GM18873 (cell line): ENCODE measurements around the gene HOXC6.

Experiments
- ATAC-seq: cut with Tn5 transposase; IDR thresholded peaks from one replicate; pipeline ENCODE4 v1.9.1; 2021; ENCODE audit warnings: mild to moderate bottlenecking, moderate library complexity, moderate number of reproducible peaks; ENCODE audit not compliant: unreplicated experiment, low FRiP score

The HOXC6 gene

GRCh38 chr12:54025499-54026405 lies 2.5 kb upstream of the HOXC6 start:
- ATAC-seq = no peak

- no peak for ATAC-seq
Observed at GRCh38 chr12:54026640-54027441, 1.4 kb upstream of the HOXC6 start.

- ATAC-seq = no peak
Observed at GRCh38 chr12:54027442-54027786, 826 bp upstream of the HOXC6 start.

- ATAC-seq = no peak
Observed at GRCh38 chr12:54029529-54030441, 1.5 kb downstream of the HOXC6 start.

DNA sequence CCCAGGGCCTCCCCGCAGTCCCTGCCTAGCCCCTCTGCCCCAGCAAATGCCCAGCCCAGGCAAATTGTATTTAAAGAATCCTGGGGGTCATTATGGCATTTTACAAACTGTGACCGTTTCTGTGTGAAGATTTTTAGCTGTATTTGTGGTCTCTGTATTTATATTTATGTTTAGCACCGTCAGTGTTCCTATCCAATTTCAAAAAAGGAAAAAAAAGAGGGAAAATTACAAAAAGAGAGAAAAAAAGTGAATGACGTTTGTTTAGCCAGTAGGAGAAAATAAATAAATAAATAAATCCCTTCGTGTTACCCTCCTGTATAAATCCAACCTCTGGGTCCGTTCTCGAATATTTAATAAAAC lies 2.2 kb downstream of the HOXC6 start:
- no peak for ATAC-seq

GRCh38 chr12:54030889-54031471 lies 2.7 kb downstream of the HOXC6 start:
- no peak for ATAC-seq

GRCh38 chr12:54031480-54031879 lies 3.2 kb downstream of the HOXC6 start:
- no peak for ATAC-seq

DNA sequence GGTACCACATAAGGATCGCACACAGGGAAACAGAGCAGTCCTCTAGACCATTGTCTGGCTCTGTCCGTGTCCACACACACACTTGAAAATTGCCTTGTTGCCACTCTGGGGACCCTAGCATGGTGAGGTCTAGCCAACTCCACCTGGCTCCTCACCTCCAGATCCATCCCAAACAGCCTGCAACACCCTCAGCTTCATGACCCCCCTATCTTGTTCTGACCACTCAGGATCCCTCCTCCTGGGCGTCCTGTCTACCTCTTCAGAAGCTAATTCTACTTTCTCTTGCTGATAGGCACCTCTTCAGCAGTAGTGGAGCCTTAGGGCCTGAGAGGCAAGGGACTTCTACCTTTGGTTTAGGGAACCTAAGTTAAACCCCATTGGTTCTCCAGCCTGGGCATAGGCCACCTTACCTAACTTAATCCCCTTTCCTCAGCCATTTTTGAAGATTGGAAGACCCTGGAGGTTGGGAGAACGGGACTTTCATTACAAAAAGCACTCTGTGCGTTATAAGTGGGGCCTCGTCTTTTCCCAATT lies 3.9 kb downstream of the HOXC6 start:
- ATAC-seq = no peak

GRCh38 chr12:54032627-54033100 lies 4.4 kb downstream of the HOXC6 start, which contains the start of gene HOXC5:
TSS of gene HOXC5 (plus strand) at chr12:54033050. CDS start at chr12:54033123, 73 bp downstream.
- ATAC-seq = no peak

GRCh38 chr12:54033106-54033979 lies 5.1 kb downstream of the HOXC6 start:
- no peak for ATAC-seq

DNA sequence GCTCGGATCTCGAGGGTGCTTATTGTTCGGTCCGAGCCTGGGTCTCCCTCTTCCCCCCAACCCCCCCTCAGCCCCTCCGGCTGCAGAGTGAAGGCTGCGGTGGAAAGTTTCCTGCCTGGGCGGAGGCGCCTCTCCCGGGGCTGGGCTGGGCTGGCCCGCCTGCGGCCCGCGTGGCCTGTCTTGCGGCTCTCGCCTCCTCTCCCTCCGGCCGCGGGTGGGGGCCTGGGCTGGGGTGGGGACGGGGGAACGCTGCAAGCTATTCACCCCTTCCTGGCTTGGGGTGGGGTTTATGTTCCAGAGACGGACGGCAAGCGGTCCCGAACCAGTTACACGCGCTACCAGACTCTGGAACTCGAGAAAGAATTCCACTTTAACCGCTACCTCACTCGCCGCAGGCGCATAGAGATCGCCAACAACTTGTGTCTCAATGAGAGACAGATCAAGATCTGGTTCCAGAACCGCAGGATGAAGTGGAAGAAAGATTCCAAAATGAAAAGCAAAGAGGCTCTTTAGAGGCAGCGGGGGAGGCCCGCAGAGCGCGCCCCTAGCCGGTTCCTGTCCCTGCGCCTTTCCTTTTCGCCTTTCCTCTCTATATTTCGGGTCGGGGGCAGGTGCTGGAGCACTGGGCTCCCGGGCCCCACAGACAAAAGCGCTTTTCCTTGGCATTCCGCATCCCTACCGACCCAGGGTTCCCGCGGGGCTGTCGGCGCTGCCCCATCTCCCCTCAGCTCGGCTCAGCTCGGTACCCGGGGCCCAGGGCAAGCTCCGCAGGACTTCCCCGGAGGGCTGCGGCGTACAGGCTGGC lies 5.9 kb downstream of the HOXC6 start:
- ATAC-seq = no peak

GRCh38 chr12:54034785-54035310 lies 6.6 kb downstream of the HOXC6 start:
- ATAC-seq = no peak

GRCh38 chr12:54035568-54036264 lies 7.5 kb downstream of the HOXC6 start:
- ATAC-seq = no peak

GRCh38 chr12:54036620-54037359 lies 8.6 kb downstream of the HOXC6 start:
- ATAC-seq = no peak

DNA sequence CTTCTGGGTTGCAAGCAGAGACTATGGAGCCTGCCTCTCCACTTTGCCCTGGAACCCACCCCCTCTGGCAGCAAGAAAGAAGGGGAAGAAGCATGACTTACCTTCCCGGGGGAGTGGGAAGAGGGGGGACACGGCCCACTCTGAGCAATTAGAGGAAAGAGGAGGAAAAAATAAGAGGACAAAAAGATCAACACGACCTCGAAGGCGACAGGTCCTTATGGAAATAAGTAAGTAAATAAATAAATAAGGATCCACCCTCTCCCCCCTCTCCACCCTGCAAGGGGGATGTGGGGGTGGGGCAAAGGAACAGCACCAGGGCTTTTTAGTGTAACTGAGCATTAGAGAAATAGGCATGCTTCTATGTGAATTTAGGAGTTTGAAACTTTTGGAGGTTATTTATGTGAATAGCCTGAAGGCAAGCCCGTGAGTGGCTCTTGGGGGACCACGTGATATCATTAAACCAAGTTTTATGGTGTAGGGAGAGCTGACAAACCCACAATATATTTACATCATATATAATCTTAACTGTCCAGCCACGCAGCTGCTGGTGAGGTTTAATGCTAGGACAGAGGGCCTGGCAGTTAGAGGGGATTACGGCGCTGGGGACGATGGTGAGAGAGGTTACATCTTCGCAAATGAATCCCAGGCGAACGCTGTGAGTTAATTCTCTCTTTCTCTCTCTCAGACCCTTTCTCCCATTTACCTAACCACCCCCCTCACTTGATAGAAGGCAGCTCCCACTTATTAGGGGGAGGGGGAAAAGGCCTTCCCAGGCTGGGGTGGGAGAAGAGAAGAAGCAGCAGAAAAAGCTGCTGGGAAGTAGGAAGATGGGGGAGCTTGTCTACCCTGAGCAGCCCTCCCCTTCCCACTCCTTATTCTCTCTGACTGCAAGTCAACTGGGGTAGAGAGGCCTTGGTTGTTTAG lies 9.4 kb downstream of the HOXC6 start:
- ATAC-seq = no peak
